Sigmoid colon (tissue), 4 donors: ENCODE results near the gene USP31.

ENCODE experiments used
- CTCF ChIP-seq, 4 experiments: fragments of 450-650 bp in 3 of 4; fragments of 200-600 bp in 1 of 4; IDR thresholded peaks; one replicate each; pipeline ENCODE4 v1.5.1; 2016 to 2019; ENCODE audit warnings: antibody characterized with exemption in 4 of 4, mild to moderate bottlenecking in 3 of 4, moderate library complexity in 2 of 4
- EP300 ChIP-seq, 4 donors: sonication (generic); formaldehyde crosslinking; IDR thresholded peaks; one replicate each; pipeline ENCODE4 v1.6.1; 2017; ENCODE audit warnings: antibody characterized with exemption in 4 of 4

DNA sequence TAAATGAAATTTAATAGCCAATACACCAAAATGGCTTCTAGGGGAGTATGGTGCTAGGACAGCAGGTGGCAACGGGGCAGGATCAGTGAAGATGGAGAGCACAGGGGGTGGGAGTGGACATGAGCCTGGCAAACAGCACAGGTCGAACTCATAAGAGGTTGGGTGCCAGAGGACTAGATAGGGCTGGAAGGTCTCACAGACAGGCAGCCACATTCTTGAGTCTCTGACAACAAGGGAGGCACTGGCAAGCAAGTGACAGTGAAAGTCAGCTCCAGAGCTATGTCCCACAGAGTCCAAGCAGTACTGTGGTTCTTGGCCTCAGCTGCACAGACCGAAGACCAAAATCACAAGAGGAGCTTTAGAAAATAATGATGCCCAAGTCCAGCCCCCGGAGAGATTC is 61.2 kb downstream of the USP31 start:
- no peak for TF ChIP-seq CTCF (IDR thresholded peaks at IDR 0.05)
- no peak for TF ChIP-seq EP300 (IDR thresholded peaks at IDR 0.05)
